Loucy (cell line): ENCODE data around the gene NDUFS7.

ENCODE experiments used
- CTCF ChIP-seq: fragments of 200-600 bp; sonication (generic); conservative IDR thresholded peaks from 2 replicates; pipeline ENCODE4 v1.5.1; 2014; ENCODE audit warnings: mild to moderate bottlenecking, antibody characterized with exemption, low read length
- EZH2phosphoT487 ChIP-seq: fragments of 200-600 bp; IDR thresholded peaks from 2 replicates; pipeline ENCODE4 v1.6.1; 2018; ENCODE audit warnings: antibody characterized with exemption, mild to moderate bottlenecking, moderate library complexity, borderline replicate concordance

GRCh38 chr19:1412323-1412923, 28.7 kb downstream of the NDUFS7 start:
- TF ChIP-seq CTCF (no peak), EZH2phosphoT487 (no peak)
